Occipital lobe (tissue), 2 donors: Measurements from ENCODE around the gene FAM20C. TPM values are rescaled to one million over a fixed set of nuclear protein-coding genes. Genes with fewer than 3 reads are reported as not detected.
"Not testable (repeated sequence)": the region's sequence is repeated elsewhere in the genome, so short reads cannot be mapped to it uniquely, and the experiment has no call there.

Experiments
- DNase-seq: peaks from one replicate; lab custom pipeline; 2025; lab: John Stamatoyannopoulos, UW
- total RNA-seq: library from RNA; depleted of rRNA; stranded (reverse); fragments of >200 nt; gene quantifications from one replicate; pipeline ENCODE4 v1.2.3, GENCODE V29; 2014

Gene FAM20C
- total RNA-seq, 1 donor from 2014 or later: 18.1 TPM

DNA sequence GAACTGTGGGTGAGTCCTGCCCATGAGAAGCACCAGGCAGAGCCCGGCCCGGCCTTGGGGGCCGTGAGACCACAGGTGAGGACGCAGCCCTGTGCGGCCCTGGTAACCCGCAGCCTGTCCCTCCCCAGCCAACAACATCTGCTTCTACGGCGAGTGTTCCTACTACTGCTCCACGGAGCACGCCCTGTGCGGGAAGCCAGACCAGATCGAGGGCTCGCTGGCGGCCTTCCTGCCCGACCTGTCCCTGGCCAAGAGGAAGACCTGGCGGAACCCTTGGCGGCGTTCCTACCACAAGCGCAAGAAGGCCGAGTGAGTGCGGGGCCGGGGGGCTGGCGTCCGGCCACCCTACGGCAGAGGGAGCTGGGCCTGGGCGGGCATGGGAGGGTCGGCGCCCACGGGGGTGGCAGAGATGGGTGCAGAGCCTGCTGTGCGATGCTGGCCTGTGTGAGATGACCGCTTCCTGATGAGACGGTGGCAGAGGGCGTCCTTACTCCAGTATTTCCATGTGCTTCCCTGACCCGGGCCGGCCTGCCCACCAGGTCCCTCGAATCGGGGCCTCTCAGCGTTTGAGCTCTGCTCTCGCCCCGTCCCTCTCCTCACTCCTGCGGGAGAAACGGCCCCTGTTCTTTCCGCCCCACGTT is 63.5 kb downstream of the FAM20C start:
- no peak for DNase-seq

DNA sequence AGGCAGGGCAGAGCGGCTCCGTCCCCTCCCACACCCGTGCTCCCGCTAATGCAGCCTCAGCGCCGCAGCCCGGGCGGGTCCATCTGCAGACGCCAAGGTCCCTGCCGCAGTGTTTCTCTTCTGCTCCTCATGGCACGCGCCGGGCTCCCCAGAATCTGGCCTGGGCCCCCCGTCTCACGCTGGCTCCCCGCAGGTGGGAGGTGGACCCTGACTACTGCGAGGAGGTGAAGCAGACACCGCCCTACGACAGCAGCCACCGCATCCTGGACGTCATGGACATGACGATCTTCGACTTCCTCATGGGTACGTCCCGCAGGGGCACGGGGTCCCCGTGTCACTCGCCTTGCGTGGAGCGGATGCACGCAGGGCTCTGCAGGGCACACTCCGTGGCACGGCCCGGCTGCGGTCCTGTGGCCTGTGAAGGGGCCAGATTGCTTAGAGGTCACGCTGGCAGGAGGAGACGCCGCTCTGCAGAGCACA is 64.1 kb downstream of the FAM20C start:
- no peak for DNase-seq

DNA sequence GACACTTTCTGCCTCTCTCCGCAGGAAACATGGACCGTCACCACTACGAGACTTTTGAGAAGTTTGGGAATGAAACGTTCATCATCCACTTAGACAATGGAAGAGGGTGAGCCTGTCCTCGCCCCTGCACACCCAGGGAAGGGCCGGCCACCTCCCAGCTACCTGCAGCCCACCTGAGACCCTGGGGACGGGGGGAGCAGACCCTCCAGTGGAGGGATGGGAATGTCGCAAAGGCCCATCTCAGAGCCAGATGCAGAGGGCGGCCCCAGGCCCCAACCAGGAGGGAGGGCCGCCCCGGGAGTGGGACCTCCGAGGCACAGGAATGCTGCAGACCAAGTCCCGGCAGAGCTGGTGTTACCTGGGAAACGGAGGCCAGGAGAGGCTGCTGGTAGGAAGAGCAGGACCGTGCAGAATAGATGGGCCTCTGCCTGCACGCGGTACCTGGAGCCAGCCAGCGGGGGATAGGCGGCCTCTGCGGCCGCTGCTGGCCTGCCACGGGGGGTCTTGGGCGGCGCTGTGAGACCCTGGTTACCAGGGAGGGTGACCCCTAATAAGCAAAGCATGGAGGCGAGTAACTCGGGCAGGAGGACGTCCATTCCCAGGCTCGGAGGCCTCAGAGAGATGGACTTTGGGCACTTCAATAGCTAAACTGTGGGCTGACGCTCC is 64.7 kb downstream of the FAM20C start:
- no peak for DNase-seq

DNA sequence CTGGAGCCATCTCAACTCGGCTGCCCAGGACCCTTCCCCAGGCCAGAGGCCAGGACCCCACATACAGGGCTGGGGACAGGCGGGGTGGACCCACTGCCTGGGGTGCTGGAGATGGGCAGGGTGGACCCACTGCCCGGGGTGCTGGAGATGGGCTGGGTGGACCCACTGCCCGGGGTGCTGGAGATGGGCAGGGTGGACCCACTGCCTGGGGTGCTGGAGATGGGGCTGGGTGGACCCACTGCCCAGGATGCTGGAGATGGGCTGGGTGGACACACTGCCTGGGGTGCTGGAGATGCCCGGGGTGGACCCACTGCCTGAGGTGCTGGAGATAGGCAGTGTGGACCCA is 65.2 kb downstream of the FAM20C start:
- no peak for DNase-seq

DNA sequence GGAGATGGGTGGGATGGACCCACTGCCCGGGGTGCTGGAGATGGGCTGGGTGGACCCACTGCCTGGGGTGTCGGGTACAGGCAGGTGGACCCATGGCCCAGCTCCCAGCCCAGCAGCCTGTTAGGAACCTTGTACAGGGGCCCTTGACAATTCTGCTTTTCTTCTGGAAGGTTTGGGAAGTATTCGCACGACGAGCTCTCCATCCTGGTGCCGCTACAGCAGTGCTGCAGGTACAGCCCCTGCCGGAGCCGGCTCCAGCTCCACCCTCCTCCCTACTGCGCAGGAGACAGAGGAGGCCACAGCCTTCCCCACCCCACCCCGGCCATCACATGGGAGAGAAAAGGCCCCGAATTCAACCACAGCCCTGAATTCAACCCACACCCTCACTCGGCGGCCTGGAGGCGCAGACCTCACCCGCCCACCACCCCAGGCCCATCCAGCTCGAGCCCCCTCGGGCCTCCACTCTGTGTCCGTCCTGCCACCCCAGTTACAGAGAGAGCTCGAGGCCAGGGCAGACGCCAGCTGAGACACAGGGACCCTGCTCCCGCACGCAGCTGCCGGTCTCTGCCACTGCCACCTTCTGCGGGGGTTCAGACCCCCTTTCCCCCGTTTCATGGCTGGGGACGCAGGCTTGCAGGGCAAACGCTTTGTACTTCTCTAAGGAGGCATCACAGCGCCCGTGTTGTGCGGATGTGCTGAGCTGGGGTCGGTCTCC is 66.3 kb downstream of the FAM20C start:
- no peak for DNase-seq

DNA sequence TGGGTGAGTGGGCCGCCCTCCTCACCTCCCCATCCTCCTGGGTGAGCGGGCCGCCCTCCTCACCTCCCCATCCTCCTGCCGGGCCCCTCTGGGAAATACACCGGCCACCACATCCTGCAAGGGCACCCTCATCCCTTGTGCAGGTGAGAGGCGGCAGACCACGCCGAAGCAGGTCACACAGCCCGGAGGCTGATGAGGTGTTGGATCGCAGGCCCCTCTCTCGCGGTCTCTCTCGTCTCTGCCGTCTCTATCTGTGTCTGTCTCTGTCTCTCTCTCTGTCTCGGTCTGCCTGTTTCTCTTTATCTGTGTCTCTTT is 66.8 kb downstream of the FAM20C start:
- no peak for DNase-seq

DNA sequence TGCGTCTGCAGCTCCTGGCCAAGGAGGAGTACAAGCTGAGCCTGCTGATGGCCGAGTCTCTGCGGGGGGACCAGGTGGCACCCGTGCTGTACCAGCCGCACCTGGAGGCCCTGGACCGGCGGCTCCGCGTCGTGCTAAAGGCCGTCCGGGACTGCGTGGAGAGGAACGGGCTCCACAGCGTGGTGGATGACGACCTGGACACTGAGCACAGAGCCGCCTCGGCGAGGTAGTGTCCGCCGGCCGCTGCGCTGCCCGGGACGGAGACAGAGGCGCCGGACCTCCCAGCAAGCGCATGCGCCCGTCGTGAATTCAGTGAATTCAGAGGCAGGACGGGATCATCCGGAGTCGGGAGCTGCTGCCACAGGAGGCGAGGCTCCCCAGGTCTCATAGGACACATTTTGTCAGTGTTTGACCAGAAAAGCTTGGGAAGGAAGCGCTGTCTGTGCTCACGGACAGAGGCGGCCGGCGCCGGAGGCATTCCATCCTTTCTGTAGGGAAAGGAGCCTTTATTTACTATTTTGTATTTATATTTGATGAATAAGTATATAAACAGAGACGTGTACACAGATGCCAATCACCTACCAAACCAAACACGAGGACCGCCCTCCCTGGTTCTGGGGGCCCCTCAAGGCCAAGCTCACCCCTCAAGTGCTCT is 67.5 kb downstream of the FAM20C start:
- DNase-seq: no peak

DNA sequence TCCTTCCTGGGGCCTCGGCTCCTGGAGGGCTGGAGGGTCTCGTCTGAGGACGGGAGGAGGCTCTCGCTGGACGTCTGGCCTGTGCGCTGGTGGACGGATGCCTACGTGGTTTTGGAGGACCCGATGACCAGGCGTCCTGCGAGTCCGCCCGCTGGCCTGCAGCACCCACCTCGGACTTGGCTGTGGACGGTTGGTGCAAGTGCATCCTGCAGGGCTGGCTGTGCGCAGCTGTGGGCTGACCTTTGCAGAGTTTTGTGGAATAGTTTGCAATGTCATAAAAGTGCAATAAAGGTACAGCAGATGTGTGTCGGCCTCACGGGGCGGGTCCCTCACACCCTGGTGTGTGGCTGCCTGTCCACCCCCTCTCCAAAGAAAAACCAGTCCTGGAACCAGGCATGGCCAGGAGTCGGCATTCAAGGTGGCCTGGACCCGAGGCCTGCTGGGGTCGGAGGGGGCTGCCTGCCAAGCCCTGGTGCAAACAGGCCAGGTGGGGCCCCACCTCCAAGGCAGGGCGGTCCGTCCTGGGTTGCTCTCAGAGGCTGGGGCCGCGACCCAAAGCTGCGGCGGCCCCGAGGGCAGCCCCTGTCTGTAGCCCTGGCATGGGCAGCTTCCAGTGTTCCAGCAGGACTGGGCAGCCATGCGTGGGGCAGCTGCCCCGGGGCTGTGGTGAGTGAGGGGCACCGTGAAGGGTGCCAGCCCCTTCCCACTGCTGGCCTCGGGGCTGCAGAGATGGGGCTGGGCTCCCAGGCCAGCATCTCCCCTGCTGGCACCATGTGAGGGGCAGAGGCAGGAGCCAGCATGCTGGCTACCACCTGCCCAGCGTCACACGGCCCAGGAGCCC is 68.3 kb downstream of the FAM20C start:
- no peak for DNase-seq

DNA sequence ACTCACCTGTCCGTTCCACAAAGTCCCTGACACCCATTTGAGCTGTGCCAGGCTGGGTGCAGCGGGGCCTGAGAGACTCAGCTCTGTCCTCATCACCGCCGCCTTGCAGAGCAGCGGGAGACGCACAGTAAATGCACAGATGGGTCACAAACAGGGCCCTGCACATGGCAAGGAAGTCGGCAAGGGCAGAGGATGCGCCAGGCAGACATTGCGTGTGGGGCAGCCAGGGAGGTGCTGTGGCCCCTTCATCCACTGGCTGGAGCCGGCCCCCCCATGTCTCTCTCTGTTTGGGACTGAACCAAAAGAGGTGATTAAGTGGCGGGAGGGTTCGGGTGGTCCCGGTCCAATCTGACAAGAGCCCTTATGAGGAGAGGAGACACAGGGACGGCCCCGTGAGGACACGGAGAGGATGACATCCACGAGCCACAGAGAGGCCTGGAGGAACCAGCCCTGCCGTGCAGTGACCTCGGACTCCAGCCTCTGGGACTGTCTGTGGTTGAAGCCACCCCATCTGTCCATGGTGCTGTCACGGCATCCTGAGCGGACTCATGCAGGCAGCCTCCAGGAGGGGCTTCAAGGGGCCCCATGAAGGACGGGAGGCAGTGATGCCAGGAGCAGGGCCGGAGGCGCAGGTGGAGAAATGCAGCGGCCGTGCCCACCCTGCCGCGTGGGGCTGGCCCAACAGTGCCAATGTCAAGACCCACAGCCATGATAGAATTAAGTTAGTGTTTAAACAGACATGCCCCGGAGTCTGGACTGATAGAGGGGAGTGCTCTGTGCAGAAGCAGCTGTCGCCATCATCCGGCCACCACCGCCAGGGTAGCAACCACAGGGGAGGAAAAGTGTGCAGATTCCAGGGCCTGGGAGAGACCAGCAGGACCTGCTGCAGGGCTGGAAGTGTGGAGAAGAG is 69.2 kb downstream of the FAM20C start:
- no peak for DNase-seq

DNA sequence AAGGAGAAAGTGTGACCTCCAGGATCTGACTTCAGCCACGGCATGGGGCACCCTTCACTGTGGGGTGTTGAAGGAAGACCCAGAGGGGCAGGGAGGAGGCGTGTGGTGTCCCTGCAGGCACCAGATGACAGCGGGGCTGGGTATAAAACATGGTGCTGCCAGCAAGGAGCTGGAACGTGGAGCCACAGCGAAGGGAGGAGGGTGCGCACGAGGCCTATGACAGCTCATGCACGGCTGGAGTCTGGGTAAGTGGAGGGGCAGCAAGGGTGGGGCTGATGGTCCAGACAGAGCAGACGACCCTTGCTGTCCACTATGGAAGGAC is 69.8 kb downstream of the FAM20C start:
- DNase-seq: no peak

DNA sequence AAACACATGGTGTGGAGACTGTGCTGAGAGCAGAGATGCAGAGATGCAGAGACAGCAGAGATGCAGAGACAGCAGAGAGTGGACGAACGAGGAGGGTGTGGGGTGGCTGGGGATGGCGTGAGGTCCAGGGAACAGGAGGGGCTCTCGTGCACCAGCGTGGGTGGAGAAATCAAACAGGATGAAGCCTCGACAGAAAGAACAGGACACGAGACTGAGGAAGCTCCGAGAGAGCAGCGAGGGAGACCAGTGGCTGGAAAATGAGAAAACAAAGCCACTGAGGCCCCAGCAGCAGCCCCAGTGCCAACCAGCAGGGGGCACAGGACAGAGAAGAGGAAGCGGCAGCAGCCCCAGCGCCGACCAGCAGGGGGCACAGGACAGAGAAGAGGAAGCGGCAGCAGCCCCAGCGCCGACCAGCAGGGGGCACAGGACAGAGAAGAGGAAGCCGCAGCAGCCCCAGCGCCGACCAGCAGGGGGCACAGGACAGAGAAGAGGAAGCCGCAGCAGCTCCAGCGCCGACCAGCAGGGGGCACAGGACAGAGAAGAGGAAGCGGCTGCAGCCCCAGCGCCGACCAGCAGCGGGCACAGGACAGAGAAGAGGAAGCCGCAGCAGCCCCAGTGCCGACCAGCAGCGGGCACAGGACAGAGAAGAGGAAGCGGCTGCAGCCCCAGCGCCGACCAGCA is 70.4 kb downstream of the FAM20C start:
- DNase-seq: not testable (repeated sequence)

DNA sequence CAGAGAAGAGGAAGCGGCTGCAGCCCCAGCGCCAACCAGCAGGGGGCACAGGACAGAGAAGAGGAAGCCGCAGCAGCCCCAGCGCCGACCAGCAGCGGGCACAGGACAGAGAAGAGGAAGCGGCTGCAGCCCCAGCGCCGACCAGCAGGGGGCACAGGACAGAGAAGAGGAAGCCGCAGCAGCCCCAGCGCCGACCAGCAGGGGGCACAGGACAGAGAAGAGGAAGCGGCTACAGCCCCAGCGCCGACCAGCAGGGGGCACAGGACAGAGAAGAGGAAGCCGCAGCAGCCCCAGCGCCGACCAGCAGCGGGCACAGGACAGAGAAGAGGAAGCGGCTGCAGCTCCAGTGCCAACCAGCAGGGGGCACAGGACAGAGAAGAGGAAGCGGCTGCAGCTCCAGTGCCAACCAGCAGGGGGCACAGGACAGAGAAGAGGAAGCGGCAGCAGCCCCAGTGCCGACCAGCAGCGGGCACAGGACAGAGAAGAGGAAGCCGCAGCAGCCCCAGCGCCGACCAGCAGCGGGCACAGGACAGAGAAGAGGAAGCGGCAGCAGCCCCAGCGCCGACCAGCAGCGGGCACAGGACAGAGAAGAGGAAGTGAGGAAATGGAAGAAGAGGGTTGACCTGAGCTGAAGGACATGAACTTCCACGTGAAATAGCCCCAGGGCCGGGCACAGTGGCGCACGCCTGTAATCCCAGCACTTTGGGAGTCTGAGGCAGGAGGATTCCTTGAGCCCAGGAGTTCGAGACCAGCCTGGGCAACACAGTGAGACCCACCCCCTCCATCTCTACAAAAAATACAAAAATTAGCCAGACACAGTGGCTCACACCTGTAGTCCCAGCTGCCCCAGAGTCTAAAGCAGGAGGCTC is 71.3 kb downstream of the FAM20C start:
- not testable (repeated sequence) for DNase-seq

DNA sequence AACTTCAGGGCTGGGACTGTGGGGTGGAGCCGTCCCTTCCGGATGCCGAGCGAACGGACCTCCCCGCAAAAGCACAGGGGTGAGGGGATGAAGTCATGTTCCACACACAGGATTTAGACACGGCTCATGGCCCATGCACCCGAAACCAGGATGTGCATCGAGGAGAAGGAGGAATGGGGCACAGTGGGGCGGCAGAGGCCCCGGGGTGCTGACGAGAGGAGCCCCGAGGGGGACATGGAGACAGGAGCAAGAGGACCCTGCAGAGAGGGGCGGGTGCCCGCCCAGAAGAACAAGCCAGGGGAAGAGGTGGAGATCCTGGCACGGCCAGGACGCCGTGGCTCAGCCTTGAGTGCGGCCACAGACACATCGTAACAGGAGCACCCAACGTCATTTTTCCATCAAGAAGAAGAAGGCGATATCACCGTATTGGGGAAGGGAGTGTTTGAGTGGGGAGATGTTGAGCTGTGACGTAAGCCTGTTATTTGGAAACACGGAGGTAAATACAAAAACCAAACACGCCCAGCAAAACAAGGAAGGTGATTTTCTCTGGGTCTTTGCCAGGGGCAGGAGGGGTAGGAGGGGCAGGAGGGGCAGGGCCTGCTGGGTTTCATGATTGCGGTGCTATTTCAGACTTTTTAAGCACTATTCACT is 72.3 kb downstream of the FAM20C start:
- no peak for DNase-seq

DNA sequence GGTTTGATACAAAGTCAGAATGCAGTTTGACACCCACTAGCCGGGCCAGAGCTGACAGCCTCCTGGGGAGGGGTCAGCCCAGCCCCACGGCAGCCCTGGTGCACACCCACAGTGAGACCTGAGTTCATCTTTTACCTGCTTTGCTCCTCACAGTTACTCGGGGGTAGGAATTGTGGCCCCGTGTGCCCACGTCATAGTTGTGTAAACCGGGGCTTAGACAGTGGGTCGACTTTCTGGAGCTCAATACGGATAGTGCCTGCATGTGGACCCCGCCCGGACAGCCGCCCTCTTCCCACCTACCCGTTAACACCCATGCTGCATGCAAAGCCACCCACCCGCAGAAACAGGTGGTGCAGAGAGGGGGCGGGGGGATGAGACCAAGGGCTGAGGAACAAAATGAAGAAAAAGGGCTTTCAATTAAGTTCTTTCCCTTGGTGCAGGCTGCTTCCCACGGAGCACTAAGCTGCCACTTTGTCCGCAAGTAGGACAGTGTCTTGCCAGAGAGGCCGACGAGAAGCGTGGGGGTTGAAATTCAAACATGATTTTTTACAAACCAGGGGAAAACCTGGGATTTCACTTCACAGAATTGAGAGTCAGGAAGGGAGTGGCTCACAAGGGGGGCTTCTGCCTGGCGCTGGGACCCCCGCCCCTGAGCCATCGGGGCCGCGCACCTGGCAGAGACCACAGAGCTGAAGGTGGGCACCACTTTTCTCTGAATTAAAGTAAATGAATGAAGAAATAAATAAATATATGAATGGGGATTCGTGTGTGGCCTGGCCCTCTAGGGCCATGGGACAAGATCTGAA is 73.0 kb downstream of the FAM20C start:
- no peak for DNase-seq

DNA sequence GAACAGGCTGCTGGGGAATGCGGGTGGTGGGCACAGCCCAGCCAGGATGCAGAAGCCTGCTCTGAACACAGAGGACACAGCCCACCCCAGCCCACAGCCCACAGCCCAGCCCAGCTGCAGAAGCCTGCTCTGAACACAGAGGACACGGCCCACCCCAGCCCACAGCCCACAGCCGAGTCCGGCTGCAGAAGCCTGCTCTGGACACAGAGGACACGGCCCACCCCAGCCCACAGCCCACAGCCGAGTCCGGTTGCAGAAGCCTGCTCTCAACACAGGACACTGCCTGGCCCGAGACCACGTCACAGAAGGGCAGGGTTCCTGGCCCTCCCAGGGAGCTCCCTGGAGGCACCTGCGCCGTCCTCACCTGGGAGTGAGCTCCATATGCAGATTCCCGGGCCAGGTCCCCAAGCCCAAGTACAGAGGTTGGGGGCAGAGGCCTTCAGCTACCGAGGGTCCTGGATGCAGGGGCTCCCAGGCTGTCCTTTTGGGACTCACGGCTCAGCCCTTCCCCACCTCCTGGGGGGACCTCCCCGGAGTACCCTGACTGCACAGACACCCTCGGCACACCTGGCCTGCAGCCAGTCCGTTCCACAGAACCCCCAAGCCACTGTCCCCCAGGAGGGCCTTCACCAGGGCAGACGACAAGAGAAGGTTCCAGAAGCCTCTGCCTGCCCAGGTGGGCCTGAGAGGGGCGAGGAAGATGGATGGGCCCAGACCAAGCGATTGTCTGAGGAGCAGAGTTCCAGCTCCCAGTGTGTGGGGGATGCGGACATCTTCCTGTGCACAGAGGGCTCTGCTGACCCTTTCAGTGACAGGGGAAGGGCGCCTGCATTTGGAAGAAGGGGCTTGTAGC is 73.9 kb downstream of the FAM20C start:
- no peak for DNase-seq
